Activated T-helper 1 cell treated with Interleukin-2 at 50 U/mL for 16 hours (primary cell): ENCODE data around the gene ZRANB1.
A peak's percentile ranks its signal among the peaks of the same experiment; 100 is the strongest.
"Not testable (repeated sequence)": the region's sequence is repeated elsewhere in the genome, so short reads cannot be mapped to it uniquely, and the experiment has no call there.

ENCODE experiments used
- DNase-seq: peaks from one replicate; pipeline ENCODE4 v3.0.0-alpha.2; 2020; ENCODE audit warnings: low read depth

ZRANB1 gene

DNA sequence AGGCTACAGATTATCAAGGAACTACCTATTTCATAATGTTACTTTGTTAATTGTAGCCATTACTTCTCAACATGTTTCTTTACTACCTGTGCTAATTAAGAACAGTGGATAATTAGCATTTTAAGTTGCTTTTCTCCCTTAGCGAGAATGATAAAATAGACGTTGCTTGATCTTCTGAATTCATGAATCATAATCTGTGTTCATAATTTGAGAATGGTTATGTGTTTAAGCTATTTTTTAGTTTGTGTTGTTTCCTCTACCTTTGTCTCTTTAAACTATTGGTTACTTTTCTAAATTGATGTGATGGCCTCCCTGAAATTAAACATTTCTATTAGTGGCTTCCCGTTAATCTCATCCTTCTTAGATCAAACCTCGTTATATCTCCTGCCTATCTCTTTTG lies at the start of gene ZRANB1:
Gene ZRANB1 (plus strand): TSS at position 301 of the 400 bp plus-strand sequence. CDS start 371 bp downstream, outside the sequence.
- no peak for DNase-seq

GRCh38 chr10:124892905-124893304 lies 49.0 kb upstream of the ZRANB1 start:
- DNase-seq, result no peak

DNA sequence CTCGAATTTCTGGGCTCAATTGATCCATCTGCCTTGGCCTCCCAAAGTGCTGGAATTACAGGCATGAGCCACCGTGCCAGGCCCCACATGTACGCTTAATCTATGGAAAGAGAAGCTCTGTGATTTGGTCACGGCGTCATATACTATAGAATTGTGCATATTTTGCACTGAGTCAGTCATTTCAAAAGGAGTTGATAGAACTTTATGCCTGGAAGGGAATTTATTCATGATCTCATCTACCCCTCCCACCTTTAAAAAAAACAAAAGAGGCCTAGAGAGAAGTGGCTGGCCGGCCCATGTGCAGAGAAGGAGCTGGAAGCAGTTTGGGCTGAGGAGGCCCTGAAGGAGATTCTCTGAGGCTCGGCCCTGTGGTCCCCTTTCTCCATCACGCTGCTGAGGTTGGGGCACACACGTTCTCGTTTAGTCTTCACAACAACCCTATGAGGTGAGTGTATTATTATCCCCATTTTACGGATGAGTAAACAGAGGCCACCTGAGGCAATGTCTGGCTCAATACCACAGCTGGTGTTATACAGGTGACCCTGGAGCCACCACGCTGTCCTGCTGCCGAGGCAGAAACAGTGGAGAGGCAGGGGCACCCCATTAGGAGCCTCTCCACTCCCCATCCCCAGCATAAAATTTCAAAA lies 47.2 kb upstream of the ZRANB1 start:
- no peak for DNase-seq

GRCh38 chr10:124896751-124897150 lies 45.2 kb upstream of the ZRANB1 start:
- no peak for DNase-seq

DNA sequence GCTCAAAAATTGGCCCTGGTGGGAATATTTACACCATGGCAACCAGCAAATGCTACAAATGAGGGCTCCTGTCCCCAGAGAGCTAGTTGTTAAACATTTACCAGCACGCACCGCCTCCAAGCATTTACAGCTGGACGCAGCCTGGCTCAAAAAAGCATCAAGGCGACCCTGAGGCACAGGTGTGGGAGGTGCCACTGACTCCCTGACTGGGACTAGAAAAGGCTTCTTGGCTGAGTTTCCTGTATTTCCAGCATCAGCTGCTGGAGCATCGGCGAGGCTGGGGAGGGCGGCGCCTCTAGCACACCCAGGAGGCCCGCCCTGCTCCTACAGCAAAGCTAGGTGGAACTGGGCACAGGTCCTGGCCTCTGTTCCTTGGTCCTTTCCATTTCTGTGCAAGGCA lies 43.5 kb upstream of the ZRANB1 start:
- no peak for DNase-seq

DNA sequence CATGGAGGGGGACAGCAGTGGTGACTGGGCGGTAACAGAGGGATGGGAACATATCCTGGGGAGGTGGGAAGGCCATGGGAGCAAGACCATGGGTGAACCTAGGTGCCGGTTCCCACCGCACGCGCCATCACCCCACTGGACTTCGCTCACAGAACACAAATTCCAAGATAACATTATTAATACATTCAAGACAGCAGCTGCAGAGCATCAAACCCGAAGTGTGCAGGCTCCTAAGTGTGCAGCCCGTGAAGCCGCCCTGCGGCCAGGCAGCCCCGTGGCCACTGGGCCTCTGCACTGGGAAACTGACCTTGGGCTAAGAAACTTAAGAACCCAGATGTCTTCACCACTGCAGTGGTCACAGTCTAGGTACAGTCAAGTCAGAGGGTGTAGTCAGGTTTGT lies 42.8 kb upstream of the ZRANB1 start:
- no peak for DNase-seq

DNA sequence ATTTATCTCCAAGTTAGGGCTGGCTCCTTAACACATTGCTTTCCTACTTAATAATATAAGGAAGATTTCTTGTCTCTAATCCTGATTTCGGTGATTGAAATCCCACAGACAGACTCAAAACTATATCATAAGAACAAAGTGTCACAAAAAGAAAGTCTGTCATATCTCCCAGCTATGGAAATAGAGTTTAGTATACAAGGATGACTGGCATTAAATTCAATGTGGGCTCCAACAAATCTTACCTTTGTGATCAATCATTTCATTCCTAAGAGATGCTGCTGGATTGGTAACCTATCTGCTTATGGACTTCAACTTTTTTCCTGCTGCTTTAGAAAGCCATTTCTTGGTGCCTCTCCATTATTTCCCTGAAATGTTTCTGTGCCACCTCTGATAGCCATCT lies 39.5 kb upstream of the ZRANB1 start:
- no peak for DNase-seq

DNA sequence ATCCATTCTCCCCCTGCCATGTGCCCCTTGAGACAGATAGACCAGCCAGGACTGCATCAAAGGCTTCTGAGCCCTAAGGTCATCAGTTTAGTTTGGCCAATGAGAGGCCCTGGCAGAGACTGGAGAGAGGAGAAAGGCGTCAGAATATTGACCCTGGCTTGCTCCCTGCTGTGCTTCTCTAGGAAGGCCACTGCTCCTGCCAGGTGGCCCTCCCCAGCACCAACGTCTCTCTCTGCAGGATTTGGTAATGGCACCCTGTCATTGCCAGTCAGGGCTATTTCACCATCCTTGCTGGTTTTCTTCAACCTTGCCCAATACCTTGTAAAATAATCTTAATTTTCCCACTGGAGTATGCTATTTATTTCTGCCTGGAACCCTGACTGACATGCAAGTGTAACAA lies 38.8 kb upstream of the ZRANB1 start:
- no peak for DNase-seq

GRCh38 chr10:124904796-124905195 lies 37.1 kb upstream of the ZRANB1 start:
- no peak for DNase-seq

GRCh38 chr10:124906551-124907001 lies 35.3 kb upstream of the ZRANB1 start:
- no peak for DNase-seq

GRCh38 chr10:124909563-124909962 lies 32.4 kb upstream of the ZRANB1 start:
- DNase-seq, result no peak

DNA sequence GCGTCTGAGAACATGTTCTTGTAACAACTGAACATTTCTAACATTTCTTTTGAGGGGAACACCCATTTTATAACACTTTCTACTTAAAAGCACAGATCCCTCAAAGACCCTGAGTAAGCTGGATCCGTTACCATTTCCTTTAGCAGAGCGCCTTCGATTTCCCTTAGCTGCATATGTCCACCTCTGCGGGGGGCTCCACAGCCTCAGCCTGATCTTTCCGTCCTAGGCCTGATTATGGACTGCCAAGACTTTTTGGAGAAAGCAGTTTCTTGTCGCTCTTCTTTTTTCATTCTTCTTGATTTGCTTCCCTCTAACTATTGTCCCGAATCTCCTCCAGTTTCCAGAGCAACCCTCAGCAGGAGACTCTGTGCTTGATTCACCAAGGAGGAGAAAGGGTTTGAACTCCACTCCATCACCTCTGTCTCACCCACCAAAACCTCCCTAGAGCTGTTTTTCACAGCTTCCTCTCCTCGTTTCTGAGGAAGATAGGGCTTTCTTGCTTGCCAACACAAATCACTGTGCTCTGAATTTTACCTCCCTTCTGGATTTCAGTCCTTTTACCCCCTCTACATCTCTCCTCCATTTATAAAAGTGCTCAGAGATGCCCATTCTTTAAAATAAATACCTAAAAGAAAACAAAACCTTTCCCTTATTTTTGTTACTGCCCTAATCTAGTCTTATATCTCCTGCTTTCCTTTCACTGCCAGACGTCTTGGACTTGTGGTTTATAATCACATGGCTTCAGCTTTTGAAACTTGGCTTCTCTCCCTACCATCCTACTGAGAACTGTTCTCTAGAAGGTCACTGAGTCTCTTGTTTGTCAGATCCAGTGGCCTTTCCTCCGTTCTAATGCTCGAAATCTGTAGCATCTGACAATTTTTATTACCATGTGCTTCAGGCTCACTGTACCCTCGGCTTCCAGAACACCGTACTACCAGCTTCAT lies 30.5 kb upstream of the ZRANB1 start:
- DNase-seq, result no peak

DNA sequence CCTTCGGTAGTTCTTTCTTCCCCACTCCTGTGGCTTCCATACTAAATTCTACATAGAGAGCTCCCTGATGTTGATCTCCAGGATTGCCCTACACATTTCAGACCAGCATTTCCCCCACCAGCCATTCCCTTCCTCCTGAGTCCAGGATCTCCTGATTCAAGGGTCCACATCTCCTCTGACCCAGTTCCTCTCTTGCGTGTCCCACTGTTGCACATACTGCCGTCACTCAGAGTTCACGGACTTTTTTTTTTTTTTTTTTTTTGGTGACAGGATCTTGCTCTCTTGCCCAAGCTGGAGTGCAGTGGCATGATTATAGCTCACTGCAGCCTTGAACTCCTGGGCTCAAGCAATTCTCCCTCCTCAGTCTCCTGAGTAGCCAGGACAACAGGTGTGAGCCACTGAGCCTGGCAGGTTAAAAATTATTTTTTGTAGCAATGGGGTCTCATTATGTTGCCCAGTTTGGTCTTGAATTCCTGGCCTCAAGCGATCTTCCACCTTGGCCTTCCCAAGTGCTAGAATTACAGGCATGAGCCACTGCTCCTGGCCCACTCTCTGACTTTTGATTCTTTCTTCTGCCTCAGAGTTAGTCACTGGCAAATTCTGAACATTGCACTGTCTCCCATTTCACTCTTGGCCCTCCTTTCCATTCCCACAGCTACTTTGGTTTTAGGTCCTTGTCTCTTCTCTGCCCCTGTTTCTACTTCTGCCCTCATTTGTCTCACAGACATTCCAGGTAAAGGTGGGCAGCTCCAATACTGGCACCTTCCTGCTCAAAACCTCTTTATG lies 29.6 kb upstream of the ZRANB1 start:
- no peak for DNase-seq

DNA sequence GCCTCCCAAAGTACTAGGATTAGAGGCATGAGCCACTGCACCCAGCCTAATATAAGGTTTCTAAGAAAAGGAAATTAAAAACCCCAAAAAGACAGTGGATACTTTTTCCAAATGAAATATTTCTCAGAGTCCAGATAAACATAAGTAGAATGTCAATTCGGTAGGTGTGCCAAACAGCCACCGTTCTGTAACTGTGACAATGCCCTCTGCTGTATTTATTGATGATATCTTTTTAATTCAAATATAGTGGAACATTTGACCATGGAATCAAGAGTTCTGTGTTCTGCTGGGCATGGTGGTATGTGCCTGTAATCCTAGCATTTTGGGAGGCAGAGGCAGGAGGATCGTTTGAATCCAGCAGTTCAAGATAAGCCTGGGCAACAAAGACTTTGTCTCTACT lies 28.8 kb upstream of the ZRANB1 start:
- no peak for DNase-seq

DNA sequence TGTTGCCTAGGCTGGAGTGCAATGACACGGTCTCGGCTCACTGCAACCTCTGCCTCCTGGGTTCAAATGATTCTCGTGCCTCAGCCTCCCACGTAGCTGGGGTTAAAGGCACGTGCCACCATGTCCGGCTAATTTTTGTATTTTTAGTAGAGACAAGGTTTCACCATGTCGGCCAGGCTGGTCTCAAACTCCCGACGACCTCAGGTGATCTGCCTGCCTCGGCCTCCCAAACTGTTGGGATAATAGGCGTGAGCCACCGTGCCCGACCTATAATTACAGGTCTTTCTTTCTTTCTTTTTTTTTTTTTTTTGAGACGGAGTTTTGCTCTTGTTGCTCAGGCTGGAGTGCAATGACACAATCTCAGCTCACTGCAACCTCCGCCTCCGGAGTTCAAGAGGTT lies 27.5 kb upstream of the ZRANB1 start:
- not testable (repeated sequence) for DNase-seq

DNA sequence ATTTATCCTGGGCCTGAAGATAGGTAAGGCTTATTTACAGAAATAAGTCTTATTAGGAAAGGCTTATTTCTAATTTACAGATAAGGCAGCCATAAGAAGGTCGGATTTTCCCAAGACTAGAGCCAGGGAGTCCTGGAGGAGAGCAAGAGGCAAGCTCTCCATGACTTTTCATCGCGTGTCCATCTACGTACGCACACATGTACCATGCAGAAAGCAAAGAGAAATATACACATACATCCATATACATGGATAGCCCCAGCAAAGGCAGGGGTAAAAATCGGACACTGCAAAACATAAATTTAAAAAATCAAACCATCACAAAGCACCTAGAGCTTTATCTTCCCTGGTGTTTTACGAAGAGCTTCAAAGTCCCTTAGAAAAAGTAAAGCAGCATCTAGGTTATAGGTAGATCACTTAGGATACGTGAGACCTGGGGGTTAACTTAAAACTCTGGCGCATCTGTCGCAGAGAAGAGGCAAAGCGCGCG lies 25.8 kb upstream of the ZRANB1 start:
- no peak for DNase-seq

DNA sequence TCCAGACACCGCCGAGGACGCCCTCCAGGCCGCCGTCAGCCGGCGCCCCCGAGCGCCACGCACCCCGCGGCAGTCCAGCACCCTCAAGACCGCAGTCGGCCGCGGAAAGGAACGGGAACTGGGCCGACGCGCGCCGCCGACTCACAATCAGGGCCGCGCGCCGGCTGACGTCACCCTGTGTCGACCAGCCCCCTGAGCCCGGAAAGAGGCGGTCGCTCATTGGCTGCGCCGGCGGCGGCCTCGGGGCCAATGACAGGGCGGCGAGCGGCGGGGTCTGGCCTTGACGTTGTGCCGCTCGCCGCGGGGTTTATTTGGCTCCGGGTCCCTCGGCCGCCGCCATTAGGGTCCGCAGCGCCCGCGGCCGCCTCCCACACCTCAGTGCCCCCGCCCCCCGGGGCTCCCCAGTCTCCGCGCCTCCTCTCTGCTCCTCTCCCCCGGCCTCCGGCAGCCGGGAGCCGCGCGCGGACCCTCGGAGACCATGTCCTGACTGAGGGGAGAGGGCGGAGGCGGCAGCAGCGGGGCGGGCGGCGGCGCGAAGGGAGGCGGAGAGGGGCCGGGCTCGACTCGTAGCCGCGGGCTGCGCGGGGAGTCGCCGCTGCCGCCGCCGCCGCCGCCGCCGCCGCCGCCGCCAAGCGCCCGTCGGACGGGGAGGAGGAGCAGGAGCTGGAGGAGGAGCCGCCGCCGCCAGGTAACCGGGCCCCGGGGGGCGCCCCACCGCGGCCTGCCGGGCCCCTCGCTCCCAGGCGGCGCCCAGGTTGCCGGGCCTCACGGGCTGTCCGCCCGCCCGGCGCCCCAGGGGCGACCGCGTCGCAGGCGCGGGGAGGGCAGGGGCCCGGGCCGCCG lies 25.1 kb upstream of the ZRANB1 start:
- DNase-seq, result peak; percentile 95

- DNase-seq, result no peak
Observed at GRCh38 chr10:124917428-124918190, 24.3 kb upstream of the ZRANB1 start.

DNA sequence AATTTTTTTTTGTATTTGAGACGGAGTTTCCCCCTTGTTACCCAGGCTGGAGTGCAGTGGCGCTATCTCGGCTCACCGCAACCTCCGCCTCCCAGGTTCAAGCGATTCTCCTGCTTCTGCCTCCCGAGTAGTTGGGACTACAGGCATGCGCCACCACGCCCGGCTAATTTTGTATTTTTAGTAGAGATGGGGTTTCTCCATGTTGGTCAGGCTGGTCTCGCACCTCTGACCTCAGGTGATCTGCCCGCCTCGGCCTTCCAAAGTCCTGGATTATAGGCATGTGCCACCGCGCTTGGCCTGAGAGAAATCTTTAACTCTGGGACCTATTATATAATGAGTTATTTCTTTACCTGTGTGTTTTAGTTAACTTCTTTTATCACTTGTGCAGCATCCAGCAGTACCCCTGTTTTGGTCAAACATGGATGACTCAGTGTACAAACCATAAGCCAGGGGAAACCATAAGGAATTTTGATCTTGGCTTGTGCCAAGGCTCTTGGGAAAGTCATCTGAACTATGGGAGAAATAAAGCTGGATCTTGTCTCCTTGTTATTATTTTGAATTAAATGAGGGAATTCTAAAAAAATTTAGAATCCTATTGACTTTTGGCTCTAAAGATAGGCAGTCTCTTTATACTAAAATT lies 23.6 kb upstream of the ZRANB1 start:
- DNase-seq, result no peak

GRCh38 chr10:124918906-124919305 lies 23.0 kb upstream of the ZRANB1 start:
- no peak for DNase-seq
